ENCODE measurements around the gene FADS2. TPM values are rescaled to one million over a fixed set of nuclear protein-coding genes. Genes with fewer than 3 reads are reported as not detected.

FADS2 gene
- total RNA-seq = 399 and 402 TPM in 2 replicates
- long read RNA-seq, partial matches to known transcripts = 1 of 26 reads
- long read RNA-seq, other reads (novel, unspliced or antisense) = 24 of 26 reads

DNA sequence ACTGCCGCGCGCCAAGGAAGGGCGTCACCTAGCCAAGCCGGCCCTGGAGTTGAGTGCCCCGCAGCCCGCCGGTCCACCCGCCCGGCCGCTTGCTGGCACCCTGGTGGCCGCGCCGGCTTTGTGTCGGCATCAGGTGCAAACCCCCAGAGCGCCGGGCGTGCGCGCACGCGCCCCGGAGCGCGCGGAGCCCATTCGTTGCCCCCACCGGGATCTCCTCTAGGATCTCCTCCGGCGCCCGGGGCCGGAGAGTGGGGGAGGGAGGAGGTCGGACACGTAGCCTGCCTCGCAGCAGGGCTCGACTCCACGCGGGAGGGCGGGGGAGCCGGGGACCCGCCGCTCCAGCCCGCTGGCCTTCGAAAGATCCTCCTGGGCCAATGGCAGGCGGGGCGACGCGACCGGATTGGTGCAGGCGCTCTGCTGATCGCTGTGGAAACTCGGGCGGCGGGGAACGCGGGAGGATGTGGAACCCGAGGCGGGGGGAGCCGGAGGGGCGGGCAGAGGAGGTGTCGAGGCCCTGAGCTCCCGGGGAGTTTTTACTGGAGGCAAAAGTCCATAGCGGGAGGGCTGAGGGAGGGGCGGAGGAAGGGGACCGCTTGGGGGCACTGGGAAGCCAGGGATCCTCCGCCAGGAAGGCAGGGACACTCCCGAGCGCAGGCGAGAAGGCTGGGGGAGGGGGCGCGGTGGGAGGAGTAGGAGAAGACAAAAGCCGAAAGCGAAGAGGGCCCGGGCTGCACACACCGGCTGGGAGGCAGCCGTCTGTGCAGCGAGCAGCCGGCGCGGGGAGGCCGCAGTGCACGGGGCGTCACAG lies at the start of gene FADS2:
Gene FADS2, plus strand, starts transcription at position 730 of the 808 bp plus-strand sequence. CDS start 91 bp downstream, outside the sequence.
- Mint-ChIP-seq H3K4me3 (ENCODE audit: low read depth) (peak within 1 kb of the TSS; percentile 94), H3K27me3 (no peaks in the 10 kb centered on the region), H3K4me1 (ENCODE audit: low read depth) (peaks cover 34% of the 10 kb centered on the region), H3K36me3 (ENCODE audit: insufficient read depth) (no peaks in the 10 kb centered on the region), H3K27ac (peak within 1 kb of the TSS; percentile 98), H3K9me3 (ENCODE audit: low read depth) (no peaks in the 10 kb centered on the region)
- TF ChIP-seq, protein P1, sequence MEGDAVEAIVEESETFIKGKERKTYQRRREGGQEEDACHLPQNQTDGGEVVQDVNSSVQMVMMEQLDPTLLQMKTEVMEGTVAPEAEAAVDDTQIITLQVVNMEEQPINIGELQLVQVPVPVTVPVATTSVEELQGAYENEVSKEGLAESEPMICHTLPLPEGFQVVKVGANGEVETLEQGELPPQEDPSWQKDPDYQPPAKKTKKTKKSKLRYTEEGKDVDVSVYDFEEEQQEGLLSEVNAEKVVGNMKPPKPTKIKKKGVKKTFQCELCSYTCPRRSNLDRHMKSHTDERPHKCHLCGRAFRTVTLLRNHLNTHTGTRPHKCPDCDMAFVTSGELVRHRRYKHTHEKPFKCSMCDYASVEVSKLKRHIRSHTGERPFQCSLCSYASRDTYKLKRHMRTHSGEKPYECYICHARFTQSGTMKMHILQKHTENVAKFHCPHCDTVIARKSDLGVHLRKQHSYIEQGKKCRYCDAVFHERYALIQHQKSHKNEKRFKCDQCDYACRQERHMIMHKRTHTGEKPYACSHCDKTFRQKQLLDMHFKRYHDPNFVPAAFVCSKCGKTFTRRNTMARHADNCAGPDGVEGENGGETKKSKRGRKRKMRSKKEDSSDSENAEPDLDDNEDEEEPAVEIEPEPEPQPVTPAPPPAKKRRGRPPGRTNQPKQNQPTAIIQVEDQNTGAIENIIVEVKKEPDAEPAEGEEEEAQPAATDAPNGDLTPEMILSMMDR (IDR thresholded peaks at IDR 0.05; ENCODE audit: unreplicated experiment) = peak; percentile 48
- DNase-seq (ENCODE audit: low spot score, unreplicated experiment) = peak; percentile 82

- no peaks in the 10 kb centered on the region for H3K9me3 Mint-ChIP-seq (ENCODE audit: low read depth)
- TF ChIP-seq, protein P1 (IDR thresholded peaks at IDR 0.05; ENCODE audit: unreplicated experiment) = no peak
- no peak overlapping the region for H3K4me3 Mint-ChIP-seq (ENCODE audit: low read depth)
- no peaks in the 10 kb centered on the region for H3K4me1 Mint-ChIP-seq (ENCODE audit: low read depth)
- no peaks in the 10 kb centered on the region for H3K27me3 Mint-ChIP-seq
- DNase-seq (ENCODE audit: low spot score, unreplicated experiment) = no peak
- H3K36me3 Mint-ChIP-seq (ENCODE audit: insufficient read depth) = peaks cover 14% of the 10 kb centered on the region
- H3K27ac Mint-ChIP-seq = no peak overlapping the region
Measured at GRCh38 chr11:61778357-61778886, 49.7 kb upstream of the FADS2 start.

- no peaks in the 10 kb centered on the region for H3K27me3 Mint-ChIP-seq
- DNase-seq (ENCODE audit: low spot score, unreplicated experiment) = no peak
- peaks cover 14% of the 10 kb centered on the region for H3K36me3 Mint-ChIP-seq (ENCODE audit: insufficient read depth)
- no peak overlapping the region for H3K27ac Mint-ChIP-seq
- no peak overlapping the region for H3K4me3 Mint-ChIP-seq (ENCODE audit: low read depth)
- TF ChIP-seq, protein P1 (IDR thresholded peaks at IDR 0.05; ENCODE audit: unreplicated experiment) = no peak
- no peaks in the 10 kb centered on the region for H3K9me3 Mint-ChIP-seq (ENCODE audit: low read depth)
- H3K4me1 Mint-ChIP-seq (ENCODE audit: low read depth) = peaks cover 3% of the 10 kb centered on the region
Measured at GRCh38 chr11:61778920-61779650, 49.0 kb upstream of the FADS2 start.

- Mint-ChIP-seq H3K4me3 (ENCODE audit: low read depth) (no peak overlapping the region), H3K9me3 (ENCODE audit: low read depth) (no peaks in the 10 kb centered on the region), H3K27me3 (no peaks in the 10 kb centered on the region), H3K4me1 (ENCODE audit: low read depth) (peaks cover 11% of the 10 kb centered on the region), H3K36me3 (ENCODE audit: insufficient read depth) (peaks cover 16% of the 10 kb centered on the region), H3K27ac (no peak overlapping the region)
- DNase-seq (ENCODE audit: low spot score, unreplicated experiment) = no peak
- TF ChIP-seq, protein P1 (IDR thresholded peaks at IDR 0.05; ENCODE audit: unreplicated experiment) = no peak
Measured at GRCh38 chr11:61779666-61780525, 48.2 kb upstream of the FADS2 start.

Measured in progenitor cell of endocrine pancreas (in vitro differentiated cells).